RWPE2 (cell line): ENCODE results near the gene ACKR3.

ENCODE experiments used
- ATAC-seq: fragments of 200-7000 bp; cut with Tn5 transposase; 3 replicates; pipeline ENCODE4 v1.9.1; 2021; ENCODE audit warnings: low read depth
- DNase-seq: peaks from one replicate; pipeline ENCODE4 v3.0.0-alpha.2; 2020; ENCODE audit warnings: low spot score
- H3K27ac ChIP-seq: fragments of 450-650 bp; 2 replicates; pipeline ENCODE4 v1.5.1; 2017; ENCODE audit warnings: mild to moderate bottlenecking; ENCODE audit not compliant: poor library complexity, severe bottlenecking
- H3K27me3 ChIP-seq: fragments of 250-450 bp; sonication (Bioruptor Pico); 2 replicates; pipeline ENCODE4 v1.5.1; 2021; ENCODE audit warnings: mild to moderate bottlenecking, moderate library complexity; ENCODE audit not compliant: insufficient read depth, poor library complexity, severe bottlenecking
- H3K36me3 ChIP-seq: fragments of 250-450 bp; sonication (Bioruptor Pico); 2 replicates; pipeline ENCODE4 v1.5.1; 2020; ENCODE audit warnings: low read depth, mild to moderate bottlenecking, moderate library complexity
- H3K4me1 ChIP-seq: fragments of 250-450 bp; sonication (Bioruptor Pico); 2 replicates; pipeline ENCODE4 v1.5.1; 2021; ENCODE audit warnings: mild to moderate bottlenecking, moderate library complexity; ENCODE audit not compliant: insufficient read depth, poor library complexity, severe bottlenecking
- H3K4me3 ChIP-seq: fragments of 250-450 bp; sonication (Bioruptor Pico); 2 replicates; pipeline ENCODE4 v1.5.1; 2021; ENCODE audit warnings: mild to moderate bottlenecking, moderate library complexity; ENCODE audit not compliant: severe bottlenecking
- H3K9me3 ChIP-seq: fragments of 250-450 bp; sonication (Bioruptor Pico); 2 replicates; pipeline ENCODE4 v1.5.1; 2021; ENCODE audit warnings: mild to moderate bottlenecking, moderate library complexity; ENCODE audit not compliant: severe bottlenecking
- TF ChIP-seq, protein P1 (sequence below): fragments of 450-650 bp; IDR thresholded peaks from one replicate; pipeline ENCODE4 v1.5.1; 2017; ENCODE audit warnings: mild to moderate bottlenecking, moderate library complexity; ENCODE audit not compliant: poor library complexity, severe bottlenecking

ACKR3 gene

DNA sequence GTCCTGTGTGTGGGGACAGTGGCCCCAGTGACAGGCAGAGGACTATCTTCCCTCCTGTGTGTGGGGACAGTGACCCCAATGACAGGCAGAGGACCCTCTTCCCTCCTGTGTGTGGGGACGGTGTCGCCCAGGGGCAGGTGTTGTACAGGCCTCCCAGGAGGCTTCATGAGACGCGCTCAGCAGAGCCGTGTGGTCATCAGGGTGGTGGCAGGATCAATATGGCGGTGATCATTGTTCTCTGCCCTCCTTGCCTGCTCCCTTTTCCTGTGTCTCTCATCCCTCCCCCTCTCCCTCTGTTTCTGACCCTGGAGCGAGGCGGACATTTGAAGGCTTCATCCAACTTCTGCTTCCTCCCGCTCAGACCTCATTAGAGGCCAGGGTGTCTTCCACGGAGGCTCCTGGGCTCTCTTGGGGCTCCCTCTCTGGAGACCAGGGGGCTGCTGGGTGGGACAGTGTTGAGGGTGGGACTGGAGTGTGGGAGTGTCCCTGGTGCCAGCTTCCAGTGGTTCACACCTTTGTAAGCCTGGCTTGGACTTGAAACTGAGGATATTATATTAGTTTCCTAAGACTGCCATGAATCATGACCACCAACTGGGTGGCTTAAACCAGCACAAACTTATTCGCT lies 59.5 kb downstream of the ACKR3 start:
- TF ChIP-seq, protein P1, sequence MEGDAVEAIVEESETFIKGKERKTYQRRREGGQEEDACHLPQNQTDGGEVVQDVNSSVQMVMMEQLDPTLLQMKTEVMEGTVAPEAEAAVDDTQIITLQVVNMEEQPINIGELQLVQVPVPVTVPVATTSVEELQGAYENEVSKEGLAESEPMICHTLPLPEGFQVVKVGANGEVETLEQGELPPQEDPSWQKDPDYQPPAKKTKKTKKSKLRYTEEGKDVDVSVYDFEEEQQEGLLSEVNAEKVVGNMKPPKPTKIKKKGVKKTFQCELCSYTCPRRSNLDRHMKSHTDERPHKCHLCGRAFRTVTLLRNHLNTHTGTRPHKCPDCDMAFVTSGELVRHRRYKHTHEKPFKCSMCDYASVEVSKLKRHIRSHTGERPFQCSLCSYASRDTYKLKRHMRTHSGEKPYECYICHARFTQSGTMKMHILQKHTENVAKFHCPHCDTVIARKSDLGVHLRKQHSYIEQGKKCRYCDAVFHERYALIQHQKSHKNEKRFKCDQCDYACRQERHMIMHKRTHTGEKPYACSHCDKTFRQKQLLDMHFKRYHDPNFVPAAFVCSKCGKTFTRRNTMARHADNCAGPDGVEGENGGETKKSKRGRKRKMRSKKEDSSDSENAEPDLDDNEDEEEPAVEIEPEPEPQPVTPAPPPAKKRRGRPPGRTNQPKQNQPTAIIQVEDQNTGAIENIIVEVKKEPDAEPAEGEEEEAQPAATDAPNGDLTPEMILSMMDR: no peak
- Histone ChIP-seq H3K27me3 (no peaks in the 10 kb centered on the region), H3K36me3 (no peaks in the 10 kb centered on the region), H3K4me1 (no peaks in the 10 kb centered on the region), H3K27ac (no peak overlapping the region), H3K9me3 (no peaks in the 10 kb centered on the region), H3K4me3 (no peak overlapping the region)
- peak; percentile 15 for DNase-seq
- no peak for ATAC-seq

DNA sequence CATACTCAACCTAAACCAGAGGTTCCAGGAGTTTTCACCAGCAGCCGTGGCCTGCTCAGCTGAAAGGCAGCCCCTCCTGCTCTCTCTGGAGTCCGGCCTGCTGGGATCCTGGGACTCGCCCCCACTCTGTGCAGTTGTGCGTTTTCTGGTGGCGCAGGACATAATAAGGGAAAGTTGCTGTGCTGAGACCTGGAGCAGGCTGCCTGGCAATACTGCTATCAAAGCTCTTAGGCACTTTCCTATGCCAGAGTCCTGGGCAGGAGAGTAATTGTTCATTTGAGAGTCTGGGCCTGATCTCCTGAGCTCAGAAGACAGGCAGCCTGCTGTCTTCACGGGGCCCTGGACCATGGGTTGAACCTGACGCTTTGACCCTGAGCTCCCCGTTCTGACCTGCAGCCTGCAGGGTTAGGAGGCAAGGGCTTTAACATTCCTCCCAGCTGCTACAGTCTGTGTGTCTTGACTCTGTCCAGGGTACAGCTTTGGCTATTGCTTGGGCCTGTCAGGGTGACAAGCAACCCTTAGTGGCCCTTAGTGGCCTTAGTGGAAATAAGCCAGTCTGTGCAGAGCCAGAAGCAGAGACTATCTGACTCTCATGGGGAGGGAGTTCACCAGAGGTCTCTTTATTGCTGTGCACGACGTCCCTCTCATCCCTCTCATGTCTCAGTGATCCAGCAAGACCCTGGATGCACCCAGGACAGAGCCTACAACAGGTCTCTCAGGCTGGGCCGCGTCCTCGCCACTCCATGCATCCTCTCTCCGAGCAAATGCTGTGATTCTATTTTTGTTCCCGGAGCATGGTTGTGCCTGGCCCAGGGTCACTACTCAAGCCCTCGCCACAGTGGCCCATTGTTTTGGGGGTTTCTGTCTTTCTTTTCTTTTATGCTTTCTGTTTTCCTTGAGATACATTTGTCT lies 60.6 kb downstream of the ACKR3 start:
- TF ChIP-seq, protein P1: no peak

DNA sequence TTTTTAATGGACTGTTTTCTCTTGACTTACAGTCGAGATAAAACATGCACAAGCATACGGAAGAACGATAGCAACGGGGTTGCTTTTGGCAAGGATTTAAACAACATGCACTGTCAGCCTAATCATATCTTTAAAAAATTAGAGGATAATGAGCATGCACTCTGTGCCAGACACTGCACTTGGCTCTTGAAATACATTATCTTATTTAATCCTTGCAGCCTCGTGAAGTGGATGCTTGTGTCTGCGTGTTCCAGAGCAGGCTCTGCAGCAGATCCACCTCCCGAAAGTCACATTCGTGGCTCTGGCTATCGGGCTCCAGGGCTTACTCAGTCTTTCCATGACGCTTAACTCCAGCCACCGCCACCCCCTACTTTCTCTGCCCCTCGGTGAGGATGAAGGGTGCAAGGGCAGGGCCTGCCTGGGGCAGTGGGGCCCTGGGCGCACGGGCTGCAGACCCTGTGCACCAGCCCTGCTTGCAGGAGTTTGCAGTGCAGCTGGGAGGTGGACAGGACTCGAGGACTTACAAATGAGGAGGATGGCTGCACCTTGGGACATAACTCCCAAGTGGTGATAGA lies 61.7 kb downstream of the ACKR3 start:
- TF ChIP-seq, protein P1: no peak
- H3K36me3 ChIP-seq: no peaks in the 10 kb centered on the region
- no peak overlapping the region for H3K27ac ChIP-seq
- DNase-seq (no peak), ATAC-seq (no peak)
- H3K27me3 ChIP-seq: no peaks in the 10 kb centered on the region
- no peaks in the 10 kb centered on the region for H3K9me3 ChIP-seq
- no peak overlapping the region for H3K4me3 ChIP-seq
- no peaks in the 10 kb centered on the region for H3K4me1 ChIP-seq

More for the DNA sequence above, 60.6 kb downstream of the ACKR3 start:
- H3K36me3 ChIP-seq: no peaks in the 10 kb centered on the region
- no peaks in the 10 kb centered on the region for H3K9me3 ChIP-seq
- DNase-seq (no peak), ATAC-seq (no peak)
- no peaks in the 10 kb centered on the region for H3K27me3 ChIP-seq
- H3K27ac ChIP-seq: no peak overlapping the region
- no peak overlapping the region for H3K4me3 ChIP-seq
- no peaks in the 10 kb centered on the region for H3K4me1 ChIP-seq

DNA sequence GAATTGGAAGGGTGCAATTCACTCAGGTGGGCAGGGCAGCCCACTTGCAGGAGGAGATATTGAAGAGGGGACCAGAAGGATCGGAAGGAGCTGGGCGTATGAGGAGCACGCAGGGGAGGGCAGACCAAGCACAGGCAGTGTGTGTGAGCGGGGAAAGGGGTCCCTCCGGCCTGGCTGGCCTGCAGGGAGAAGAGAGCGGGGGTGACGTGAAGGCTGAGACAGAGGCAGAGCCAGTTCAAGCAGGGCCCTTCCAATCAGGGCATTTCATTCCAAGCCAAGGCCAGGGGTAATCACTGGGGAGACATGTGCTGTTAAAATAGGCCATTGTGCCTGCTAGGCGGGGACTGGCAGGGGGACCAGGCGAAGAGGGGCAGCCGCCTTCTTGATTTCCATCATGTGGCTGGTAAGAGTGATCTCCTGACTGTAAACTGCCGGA lies 62.2 kb downstream of the ACKR3 start:
- Histone ChIP-seq H3K4me1 (no peaks in the 10 kb centered on the region), H3K27me3 (no peaks in the 10 kb centered on the region), H3K4me3 (no peak overlapping the region), H3K9me3 (no peaks in the 10 kb centered on the region), H3K36me3 (no peaks in the 10 kb centered on the region), H3K27ac (no peak overlapping the region)
- TF ChIP-seq, protein P1: no peak
- ATAC-seq: no peak
- DNase-seq: no peak
